DMS53 treated with DMSO at 0.1 percent for 48 hours (cell line): ENCODE data around the gene JMY.

Experiments
- DNase-seq: peaks from one replicate; lab custom pipeline; 2025; ENCODE audit not compliant: unreplicated experiment; lab: John Stamatoyannopoulos, UW

Gene JMY

GRCh38 chr5:79235634-79236361, at the start of gene JMY:
JMY (plus strand) TSS chr5:79236131; CDS start chr5:79236651, 520 bp downstream.
- peak; percentile 78 for DNase-seq

GRCh38 chr5:79186455-79186854, 49.5 kb upstream of the JMY start:
- no peak for DNase-seq

GRCh38 chr5:79189439-79190234, 46.3 kb upstream of the JMY start:
- DNase-seq = no peak

- DNase-seq = no peak
Measured at GRCh38 chr5:79190235-79190529, 45.7 kb upstream of the JMY start.

GRCh38 chr5:79191457-79191856, 44.5 kb upstream of the JMY start:
- DNase-seq = no peak

GRCh38 chr5:79193643-79194042, 42.3 kb upstream of the JMY start:
- DNase-seq = no peak

GRCh38 chr5:79200573-79201183, 35.3 kb upstream of the JMY start:
- no peak for DNase-seq

GRCh38 chr5:79201206-79201605, 34.7 kb upstream of the JMY start:
- DNase-seq = no peak

GRCh38 chr5:79202076-79202475, 33.9 kb upstream of the JMY start:
- no peak for DNase-seq

GRCh38 chr5:79205965-79206364, 30.0 kb upstream of the JMY start:
- no peak for DNase-seq

- no peak for DNase-seq
Measured at GRCh38 chr5:79206541-79206940, 29.4 kb upstream of the JMY start.

- DNase-seq = no peak
Measured at GRCh38 chr5:79209505-79209904, 26.4 kb upstream of the JMY start.

GRCh38 chr5:79224286-79224984, 11.5 kb upstream of the JMY start:
- no peak for DNase-seq

- DNase-seq = no peak
Measured at GRCh38 chr5:79225026-79225425, 10.9 kb upstream of the JMY start.

- no peak for DNase-seq
Measured at GRCh38 chr5:79225441-79225840, 10.5 kb upstream of the JMY start.

- DNase-seq = no peak
Measured at GRCh38 chr5:79227484-79228025, 8.4 kb upstream of the JMY start.

- no peak for DNase-seq
Measured at GRCh38 chr5:79229357-79230174, 6.4 kb upstream of the JMY start.

- DNase-seq = peak; percentile 69
Measured at GRCh38 chr5:79235261-79235633, 684 bp upstream of the JMY start.

- no peak for DNase-seq
Measured at GRCh38 chr5:79236362-79236969, 535 bp downstream of the JMY start.
